COLO668 (cell line): ENCODE results near the gene ENO3.
"Not testable (repeated sequence)": the region's sequence is repeated elsewhere in the genome, so short reads cannot be mapped to it uniquely, and the experiment has no call there.

Experiments used
- DNase-seq: peaks from one replicate; lab custom pipeline; 2025; ENCODE audit not compliant: unreplicated experiment; lab: John Stamatoyannopoulos, UW

Gene ENO3

GRCh38 chr17:4950746-4951204 lies at the start of gene ENO3:
Gene ENO3 (plus strand): TSS chr17:4951119. CDS start chr17:4951830, 711 bp downstream.
- DNase-seq = peak; percentile 75

GRCh38 chr17:4901648-4902344 lies 49.1 kb upstream of the ENO3 start:
- DNase-seq = no peak

- no peak for DNase-seq
These were observed 48.4 kb upstream of the ENO3 start for GRCh38 chr17:4902540-4902939.

GRCh38 chr17:4903051-4903818 lies 47.7 kb upstream of the ENO3 start, which contains the start of gene CHRNE:
Gene CHRNE (minus strand): TSS chr17:4903098. CDS start chr17:4903063, 35 bp downstream.
- DNase-seq = peak; percentile 73

- DNase-seq = not testable (repeated sequence)
These were observed 44.3 kb upstream of the ENO3 start for GRCh38 chr17:4906642-4907041.

- DNase-seq = peak; percentile 9
These were observed 42.6 kb upstream of the ENO3 start for GRCh38 chr17:4908301-4908700.

GRCh38 chr17:4908711-4909496 lies 42.0 kb upstream of the ENO3 start:
- DNase-seq = peak; percentile 85

GRCh38 chr17:4913994-4914393 lies 36.9 kb upstream of the ENO3 start:
- no peak for DNase-seq

GRCh38 chr17:4914551-4914950 lies 36.4 kb upstream of the ENO3 start:
- not testable (repeated sequence) for DNase-seq

- no peak for DNase-seq
These were observed 31.3 kb upstream of the ENO3 start for GRCh38 chr17:4919511-4920047.

- no peak for DNase-seq
These were observed 30.4 kb upstream of the ENO3 start for GRCh38 chr17:4920351-4921048.

GRCh38 chr17:4921320-4921719 lies 29.6 kb upstream of the ENO3 start:
- no peak for DNase-seq

- DNase-seq = not testable (repeated sequence)
These were observed 24.2 kb upstream of the ENO3 start for GRCh38 chr17:4926577-4927335.

GRCh38 chr17:4928881-4929280 lies 22.0 kb upstream of the ENO3 start:
- no peak for DNase-seq

GRCh38 chr17:4931963-4932362 lies 19.0 kb upstream of the ENO3 start, which contains the start of gene GP1BA:
Gene GP1BA (plus strand): TSS chr17:4932277. CDS start chr17:4932605, 328 bp downstream.
- no peak for DNase-seq

GRCh38 chr17:4932756-4933155 lies 18.2 kb upstream of the ENO3 start:
- DNase-seq = no peak

- no peak for DNase-seq
These were observed 17.3 kb upstream of the ENO3 start for GRCh38 chr17:4933646-4934045.

GRCh38 chr17:4934173-4934979 lies 16.5 kb upstream of the ENO3 start:
- DNase-seq = peak; percentile 30

GRCh38 chr17:4935650-4936049 lies 15.3 kb upstream of the ENO3 start:
- DNase-seq = no peak
